IPS-NIHi7 (cell line): ENCODE measurements around the gene ANKRD9.

ENCODE experiments used
- DNase-seq: peaks from one replicate; pipeline ENCODE4 v3.0.0; 2012; ENCODE audit warnings: mixed read lengths; ENCODE audit errors: extremely low spot score

ANKRD9 gene

GRCh38 chr14:102497998-102498677 lies 11.4 kb downstream of the ANKRD9 start:
- DNase-seq, result peak; percentile 70

- no peak for DNase-seq
These were observed 12.4 kb downstream of the ANKRD9 start for GRCh38 chr14:102496958-102497744.

GRCh38 chr14:102496331-102496691 lies 13.3 kb downstream of the ANKRD9 start:
- no peak for DNase-seq

- DNase-seq, result no peak
These were observed 13.9 kb downstream of the ANKRD9 start for GRCh38 chr14:102495491-102496330.

GRCh38 chr14:102493585-102493984 lies 16.0 kb downstream of the ANKRD9 start:
- no peak for DNase-seq

GRCh38 chr14:102493096-102493495 lies 16.5 kb downstream of the ANKRD9 start:
- DNase-seq, result no peak

GRCh38 chr14:102492531-102492910 lies 17.1 kb downstream of the ANKRD9 start:
- DNase-seq, result no peak

GRCh38 chr14:102491786-102492530 lies 17.6 kb downstream of the ANKRD9 start:
- DNase-seq, result no peak

GRCh38 chr14:102491366-102491765 lies 18.2 kb downstream of the ANKRD9 start:
- DNase-seq, result no peak

GRCh38 chr14:102490456-102490855 lies 19.1 kb downstream of the ANKRD9 start:
- no peak for DNase-seq

GRCh38 chr14:102487204-102487577 lies 22.4 kb downstream of the ANKRD9 start:
- no peak for DNase-seq

- DNase-seq, result no peak
These were observed 22.9 kb downstream of the ANKRD9 start for GRCh38 chr14:102486513-102487203.

- DNase-seq, result no peak
These were observed 23.7 kb downstream of the ANKRD9 start for GRCh38 chr14:102485693-102486512.

- DNase-seq, result no peak
These were observed 25.3 kb downstream of the ANKRD9 start for GRCh38 chr14:102484316-102484715.

- no peak for DNase-seq
These were observed 27.8 kb downstream of the ANKRD9 start for GRCh38 chr14:102481791-102482238.

- no peak for DNase-seq
These were observed 28.2 kb downstream of the ANKRD9 start for GRCh38 chr14:102481371-102481770.

GRCh38 chr14:102479777-102480176 lies 29.8 kb downstream of the ANKRD9 start:
- no peak for DNase-seq

- no peak for DNase-seq
These were observed 30.5 kb downstream of the ANKRD9 start for GRCh38 chr14:102479107-102479506.

GRCh38 chr14:102474934-102475333 lies 34.6 kb downstream of the ANKRD9 start:
- no peak for DNase-seq

- no peak for DNase-seq
These were observed 36.0 kb downstream of the ANKRD9 start for GRCh38 chr14:102473559-102473958.
